ENCODE data around the gene TFPI. TPM values are rescaled to one million over a fixed set of nuclear protein-coding genes. Genes with fewer than 3 reads are reported as not detected.
"Not testable (repeated sequence)": the region's sequence is repeated elsewhere in the genome, so short reads cannot be mapped to it uniquely, and the experiment has no call there.

TFPI gene
- total RNA-seq, 1 donor from 2014 or later = 19.0 TPM

GRCh38 chr2:187514930-187515329 is 39.3 kb downstream of the TFPI start:
- Histone ChIP-seq H3K27ac (replicated peaks) (no peak overlapping the region), H3K4me1 (no peaks in the 10 kb centered on the region), H3K4me3 (no peak overlapping the region), H3K36me3 (peaks cover 17% of the 10 kb centered on the region), H3K9me3 (replicated peaks) (peaks cover 32% of the 10 kb centered on the region), H3K27me3 (ENCODE audit: low read depth) (no peaks in the 10 kb centered on the region)
- intact Hi-C loops (cut with micrococcal nuclease) = no loop called here
- no peak for TF ChIP-seq CTCF (IDR thresholded peaks at IDR 0.05; ENCODE audit: borderline replicate concordance)
- no peak for DNase-seq

- H3K4me1 ChIP-seq; H3K27me3 ChIP-seq (ENCODE audit: low read depth); H3K4me3 ChIP-seq; H3K27ac ChIP-seq (replicated peaks); intact Hi-C loops (cut with micrococcal nuclease); DNase-seq: not testable (repeated sequence)
- H3K36me3 ChIP-seq = peaks cover 14% of the 10 kb centered on the region
- H3K9me3 ChIP-seq (replicated peaks) = peaks cover 36% of the 10 kb centered on the region
Measured at GRCh38 chr2:187514235-187514829, 39.9 kb downstream of the TFPI start.

- H3K4me3 ChIP-seq; H3K27ac ChIP-seq (replicated peaks); H3K36me3 ChIP-seq; intact Hi-C loops (cut with micrococcal nuclease); H3K27me3 ChIP-seq (ENCODE audit: low read depth); H3K4me1 ChIP-seq; DNase-seq: not testable (repeated sequence)
- peaks cover 41% of the 10 kb centered on the region for H3K9me3 ChIP-seq (replicated peaks)
Measured at GRCh38 chr2:187513460-187514234, 40.6 kb downstream of the TFPI start.

- no peak for TF ChIP-seq CTCF (IDR thresholded peaks at IDR 0.05; ENCODE audit: borderline replicate concordance)
- H3K27ac ChIP-seq (replicated peaks) = no peak overlapping the region
- H3K27me3 ChIP-seq (ENCODE audit: low read depth) = no peaks in the 10 kb centered on the region
- intact Hi-C loops (cut with micrococcal nuclease) = no loop called here
- DNase-seq = no peak
- peaks cover 2% of the 10 kb centered on the region for H3K36me3 ChIP-seq
- peaks cover 38% of the 10 kb centered on the region for H3K9me3 ChIP-seq (replicated peaks)
- no peaks in the 10 kb centered on the region for H3K4me1 ChIP-seq
- no peak overlapping the region for H3K4me3 ChIP-seq
Measured at GRCh38 chr2:187511356-187512315, 42.6 kb downstream of the TFPI start.

- intact Hi-C loops (cut with micrococcal nuclease); H3K27me3 ChIP-seq (ENCODE audit: low read depth); H3K27ac ChIP-seq (replicated peaks); H3K4me1 ChIP-seq; DNase-seq; H3K36me3 ChIP-seq; H3K4me3 ChIP-seq: not testable (repeated sequence)
- H3K9me3 ChIP-seq (replicated peaks) = peaks cover 33% of the 10 kb centered on the region
Measured at GRCh38 chr2:187510419-187511355, 43.5 kb downstream of the TFPI start.

- H3K9me3 ChIP-seq (replicated peaks) = peaks cover 28% of the 10 kb centered on the region
- no peak overlapping the region for H3K4me3 ChIP-seq
- no peak for DNase-seq
- no peak overlapping the region for H3K27ac ChIP-seq (replicated peaks)
- no peaks in the 10 kb centered on the region for H3K27me3 ChIP-seq (ENCODE audit: low read depth)
- TF ChIP-seq CTCF (IDR thresholded peaks at IDR 0.05; ENCODE audit: borderline replicate concordance) = no peak
- intact Hi-C loops (cut with micrococcal nuclease) = loop anchor here (10.0 kb wide), 1 partner anchor 335 kb away; no protein-coding TSS in a partner anchor
- H3K4me1 ChIP-seq = no peaks in the 10 kb centered on the region
- no peaks in the 10 kb centered on the region for H3K36me3 ChIP-seq
Measured at GRCh38 chr2:187509667-187510417, 44.4 kb downstream of the TFPI start.

Data from left ventricle myocardium inferior (tissue), 1 donor.